Measurements from ENCODE around the gene CACNA1S.

DNA sequence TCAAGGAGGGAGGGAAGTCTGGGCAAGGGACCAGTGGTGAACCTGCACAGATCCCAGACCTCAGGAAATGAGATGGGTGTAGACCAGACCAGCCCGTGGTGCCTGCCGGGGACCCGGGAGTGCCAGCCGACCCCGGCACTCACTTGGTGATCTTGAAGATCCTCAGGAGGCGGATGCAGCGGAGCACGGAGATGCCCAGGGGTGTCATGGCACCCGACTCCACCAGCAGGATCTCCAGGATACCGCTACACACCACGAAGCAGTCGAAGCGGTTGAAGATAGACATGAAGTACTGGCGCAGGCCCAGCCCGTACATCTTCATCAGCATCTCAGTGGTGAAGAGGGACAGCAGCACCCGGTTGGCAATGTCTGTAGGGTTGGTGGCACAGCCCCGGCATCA lies 34.5 kb downstream of the CACNA1S start:
- TF ChIP-seq CTCF (IDR thresholded peaks at IDR 0.05; ENCODE audit: insufficient read depth, low read length, poor library complexity, severe bottlenecking) = no peak
- no peak for TF ChIP-seq EZH2phosphoT487 (conservative IDR thresholded peaks at IDR 0.05; ENCODE audit: low read length)
